ENCODE measurements around the gene FKBP1A.

GRCh38 chr20:1440024-1440423 is 47.2 kb upstream of the FKBP1A start:
- TF ChIP-seq POLR2AphosphoS5 (IDR thresholded peaks at IDR 0.05) (no peak), POLR2A (IDR thresholded peaks at IDR 0.05) (no peak), EP300 (IDR thresholded peaks at IDR 0.05) (no peak)
- TF ChIP-seq, protein P1, sequence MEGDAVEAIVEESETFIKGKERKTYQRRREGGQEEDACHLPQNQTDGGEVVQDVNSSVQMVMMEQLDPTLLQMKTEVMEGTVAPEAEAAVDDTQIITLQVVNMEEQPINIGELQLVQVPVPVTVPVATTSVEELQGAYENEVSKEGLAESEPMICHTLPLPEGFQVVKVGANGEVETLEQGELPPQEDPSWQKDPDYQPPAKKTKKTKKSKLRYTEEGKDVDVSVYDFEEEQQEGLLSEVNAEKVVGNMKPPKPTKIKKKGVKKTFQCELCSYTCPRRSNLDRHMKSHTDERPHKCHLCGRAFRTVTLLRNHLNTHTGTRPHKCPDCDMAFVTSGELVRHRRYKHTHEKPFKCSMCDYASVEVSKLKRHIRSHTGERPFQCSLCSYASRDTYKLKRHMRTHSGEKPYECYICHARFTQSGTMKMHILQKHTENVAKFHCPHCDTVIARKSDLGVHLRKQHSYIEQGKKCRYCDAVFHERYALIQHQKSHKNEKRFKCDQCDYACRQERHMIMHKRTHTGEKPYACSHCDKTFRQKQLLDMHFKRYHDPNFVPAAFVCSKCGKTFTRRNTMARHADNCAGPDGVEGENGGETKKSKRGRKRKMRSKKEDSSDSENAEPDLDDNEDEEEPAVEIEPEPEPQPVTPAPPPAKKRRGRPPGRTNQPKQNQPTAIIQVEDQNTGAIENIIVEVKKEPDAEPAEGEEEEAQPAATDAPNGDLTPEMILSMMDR (IDR thresholded peaks at IDR 0.05): no peak

All from sigmoid colon (tissue), 4 donors.